ENCODE measurements around the gene CACNA1C. TPM values are rescaled to one million over a fixed set of nuclear protein-coding genes. Genes with fewer than 3 reads are reported as not detected.

Gene CACNA1C
- total and polyA plus RNA-seq, 8 donors: 0.31 to 55.8 (median 7.2) TPM

DNA sequence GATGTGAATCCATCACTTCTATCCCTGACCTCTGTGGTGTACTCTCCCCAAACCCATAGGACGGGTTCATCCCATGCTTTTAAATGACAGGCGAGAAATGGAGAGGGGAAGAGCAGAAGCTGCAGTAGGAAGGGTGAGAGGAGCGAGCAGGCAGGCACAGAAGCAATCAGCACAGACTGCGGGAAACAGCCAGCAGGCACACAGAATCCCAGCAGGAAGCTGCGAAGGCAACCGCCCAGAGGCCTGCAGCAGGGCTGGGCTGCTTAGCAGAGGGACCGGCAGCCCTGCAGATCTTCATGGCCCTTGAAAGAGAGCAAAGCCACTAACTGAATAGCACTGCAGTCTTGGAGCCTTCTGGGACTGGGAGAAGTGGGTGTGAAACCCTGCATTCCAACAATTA is 455.0 kb downstream of the CACNA1C start:
- Histone ChIP-seq H3K27ac (no peak overlapping the region), H3K27me3 (no peaks in the 10 kb centered on the region), H3K36me3 (peaks cover 0 to 7% (median 0%) of the 10 kb centered on the region in 4 donors), H3K9me3 (no peaks in the 10 kb centered on the region), H3K4me1 (peaks cover 0 to 6% (median 0%) of the 10 kb centered on the region in 4 donors), H3K4me3 (no peak overlapping the region)
- TF ChIP-seq POLR2A (IDR thresholded peaks at IDR 0.05) (no peak), POLR2AphosphoS5 (IDR thresholded peaks at IDR 0.05) (no peak), CTCF (IDR thresholded peaks at IDR 0.05) (no peak)
- WGBS, 5 donors: 64 to 77% (median 74%) methylated on average over 7 of the region's 7 CpGs
- no peak for DNase-seq
- intact Hi-C loops (cut with DNase I; ENCODE audit: low total_unique reads): no loop called here

DNA sequence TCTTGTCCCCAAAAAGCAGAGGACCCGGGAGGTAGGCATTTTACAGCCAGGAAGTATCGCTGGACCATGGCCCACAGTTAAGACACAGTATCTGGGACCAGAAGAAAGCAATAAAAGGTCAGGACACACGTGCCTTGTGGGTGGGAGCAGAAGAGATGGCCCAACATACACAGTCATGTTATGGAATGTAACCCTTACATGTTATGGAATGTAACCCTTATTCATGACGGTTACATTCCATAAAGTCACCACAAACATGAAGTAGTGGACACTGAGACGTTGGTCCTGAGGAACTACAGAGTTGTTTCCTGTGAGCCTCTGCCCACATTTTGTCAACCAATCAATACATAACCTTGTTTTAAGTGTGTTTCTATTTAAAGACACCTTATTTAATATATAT is 456.4 kb downstream of the CACNA1C start:
- Histone ChIP-seq H3K9me3 (no peaks in the 10 kb centered on the region), H3K27ac (no peak overlapping the region), H3K4me3 (no peak overlapping the region), H3K36me3 (peaks cover 0 to 13% (median 0%) of the 10 kb centered on the region in 4 donors), H3K27me3 (no peaks in the 10 kb centered on the region), H3K4me1 (no peaks in the 10 kb centered on the region)
- TF ChIP-seq POLR2A (IDR thresholded peaks at IDR 0.05) (no peak), EP300 (IDR thresholded peaks at IDR 0.05) (no peak), CTCF (IDR thresholded peaks at IDR 0.05) (no peak), POLR2AphosphoS5 (IDR thresholded peaks at IDR 0.05) (no peak)
- no peak for DNase-seq
- intact Hi-C loops (cut with DNase I; ENCODE audit: low total_unique reads): no loop called here
- WGBS, 5 donors: 83 to 90% (median 85%) methylated on average over 5 of the region's 5 CpGs

- 64 to 88% (median 80%) methylated on average over 5 of the region's 5 CpGs for WGBS, 5 donors
- TF ChIP-seq POLR2A (IDR thresholded peaks at IDR 0.05) (no peak), EP300 (IDR thresholded peaks at IDR 0.05) (no peak), CTCF (IDR thresholded peaks at IDR 0.05) (no peak), POLR2AphosphoS5 (IDR thresholded peaks at IDR 0.05) (no peak)
- Histone ChIP-seq H3K36me3 (peaks cover 0 to 9% (median 0%) of the 10 kb centered on the region in 4 donors), H3K27ac (no peak overlapping the region), H3K27me3 (no peaks in the 10 kb centered on the region), H3K9me3 (no peaks in the 10 kb centered on the region), H3K4me1 (no peaks in the 10 kb centered on the region), H3K4me3 (no peak overlapping the region)
- intact Hi-C loops (cut with DNase I; ENCODE audit: low total_unique reads): no loop called here
- no peak for DNase-seq
Measured at GRCh38 chr12:2510045-2510444, 457.3 kb downstream of the CACNA1C start.

DNA sequence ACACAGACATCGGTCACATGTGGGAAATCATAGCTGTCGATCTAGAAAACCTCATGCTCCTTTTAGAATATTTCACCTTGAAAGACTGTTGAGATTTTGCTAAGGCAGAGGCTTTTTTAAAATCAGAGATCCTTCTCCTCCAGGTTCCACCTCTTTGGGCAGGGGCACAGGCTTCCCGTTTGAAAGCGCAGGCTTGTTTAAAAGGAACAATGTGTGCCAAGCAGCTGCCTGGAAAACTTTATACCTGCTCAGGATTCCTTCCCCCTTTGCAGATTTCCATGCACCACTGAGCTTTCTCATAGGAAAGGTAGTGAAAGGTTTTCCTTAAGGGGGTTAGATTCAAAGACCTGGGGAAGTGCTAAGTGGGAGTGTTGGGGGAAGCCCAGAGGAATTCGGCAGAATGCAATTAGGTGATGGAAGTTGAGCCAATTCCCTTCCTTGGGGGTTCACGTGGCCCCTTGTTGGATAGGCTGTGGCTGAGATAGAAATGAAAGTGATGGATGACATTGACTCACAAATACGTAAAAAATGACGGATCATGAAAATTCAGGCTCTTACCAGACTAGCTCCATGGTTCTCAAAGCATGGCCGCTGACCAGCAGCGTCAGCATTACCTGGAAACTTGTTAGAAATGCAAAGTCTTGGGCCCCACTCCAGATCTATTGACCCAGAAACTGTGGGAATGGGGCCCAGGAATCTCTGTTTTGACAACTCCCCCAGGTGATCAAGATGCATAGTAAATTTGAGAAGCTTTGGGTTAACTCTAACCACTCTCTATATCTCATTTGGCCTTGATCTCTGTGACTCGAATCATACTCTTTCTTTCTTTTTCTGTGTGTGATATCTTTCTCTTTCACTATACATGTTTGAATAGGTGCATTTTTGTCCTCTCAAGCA is 460.6 kb downstream of the CACNA1C start:
- WGBS, 5 donors: 73 to 82% (median 77%) methylated on average over 11 of the region's 11 CpGs
- TF ChIP-seq POLR2A (IDR thresholded peaks at IDR 0.05) (no peak), EP300 (IDR thresholded peaks at IDR 0.05) (no peak), CTCF (IDR thresholded peaks at IDR 0.05) (no peak), POLR2AphosphoS5 (IDR thresholded peaks at IDR 0.05) (no peak)
- no peaks in the 10 kb centered on the region for H3K9me3 ChIP-seq
- peak in 1 of 2 donors; percentile 22 for DNase-seq
- no peak overlapping the region for H3K27ac ChIP-seq
- no peaks in the 10 kb centered on the region for H3K27me3 ChIP-seq
- intact Hi-C loops (cut with DNase I; ENCODE audit: low total_unique reads): no loop called here
- peaks cover 0 to 18% (median 0%) of the 10 kb centered on the region in 4 donors for H3K36me3 ChIP-seq
- no peaks in the 10 kb centered on the region for H3K4me1 ChIP-seq
- no peak overlapping the region for H3K4me3 ChIP-seq
